K562 (cell line): ENCODE results near the gene FAAH. TPM values are rescaled to one million over a fixed set of nuclear protein-coding genes. Genes with fewer than 3 reads are reported as not detected.

Source experiments
- ATAC-seq: fragments of 200-7000 bp; cut with Tn5 transposase; 3 replicates; pipeline ENCODE4 v1.9.1; 2020; ENCODE audit warnings: moderate library complexity
- BruUV-seq: library from RNA; stranded (reverse); fragments of 400-500 nt; replicated peaks from 2 replicates; lab custom pipeline; 2021; lab: Mats Ljungman, UMichigan
- CTCF ChIA-PET: fragments of 300-600 bp; formaldehyde crosslinking; extraction: SDS; loops from one replicate; lab custom pipeline; 2021; ENCODE audit warnings: low intra/inter-chr PET ratio; lab: Yijun Ruan, JAX
- POLR2A ChIA-PET: fragments of 300-600, 350-650 bp; sonication (Branson Sonifier 250); formaldehyde crosslinking; extraction: SDS; loops from one replicate; lab custom pipeline; 2021; ENCODE audit warnings: antibody characterized with exemption, inconsistent platforms; lab: Yijun Ruan, JAX
- DNase-seq, 4 experiments: peaks; one replicate each; pipeline versions ENCODE4 v3.0.0 to v3.0.0-alpha.2; 2011 to 2018; ENCODE audit warnings: low spot score in 3 of 4, mixed read lengths in 3 of 4; ENCODE audit errors: extremely low read depth in 1 of 4
- FAIRE-seq: peaks from 2 replicates; lab custom pipeline; 2011; peaks lifted over from hg19 to GRCh38; lab: Jason Lieb, UNC
- H2AFZ ChIP-seq: 2 replicates; pipeline ENCODE4 v1.6.0; 2011; ENCODE audit warnings: low read depth, low read length, control low read depth, inconsistent platforms
- H3K27ac ChIP-seq: fragments of 200-600 bp; 3 replicates; pipeline ENCODE4 v1.8.0; 2011; ENCODE audit warnings: low read depth, mild to moderate bottlenecking, control low read depth, inconsistent platforms, low read length, moderate library complexity, mixed read lengths; ENCODE audit errors: extremely low read depth
- H3K27me3 ChIP-seq, 2 experiments: fragments of 300-600 bp in 1 of 2; 2 replicates in 1 of 2; 3 replicates in 1 of 2; pipeline versions ENCODE4 v1.6.0 to v1.8.0; 2011; ENCODE audit warnings: inconsistent platforms in 2 of 2, low read length in 2 of 2, mild to moderate bottlenecking in 1 of 2, mixed read lengths in 1 of 2, moderate library complexity in 1 of 2; ENCODE audit not compliant: control insufficient read depth in 2 of 2, insufficient read depth in 2 of 2
- H3K36me3 ChIP-seq: fragments of 300-600 bp; 3 replicates; pipeline ENCODE4 v1.8.0; 2011; ENCODE audit warnings: mild to moderate bottlenecking, low read length, inconsistent platforms; ENCODE audit not compliant: control insufficient read depth, insufficient read depth
- H3K4me1 ChIP-seq, 2 experiments: fragments of 200-600 bp in 1 of 2; replicated peaks in 1 of 2; 2 replicates in 1 of 2; 3 replicates in 1 of 2; pipeline versions ENCODE4 v1.5.1 to v1.8.0; 2011; ENCODE audit warnings: inconsistent platforms in 2 of 2, low read length in 2 of 2, mild to moderate bottlenecking in 1 of 2, mixed read lengths in 1 of 2, moderate library complexity in 1 of 2; ENCODE audit not compliant: control insufficient read depth in 2 of 2, insufficient read depth in 2 of 2
- H3K4me2 ChIP-seq: 2 replicates; pipeline ENCODE4 v1.6.1; 2011; ENCODE audit warnings: low read length, control low read depth, inconsistent platforms, mixed read lengths; ENCODE audit not compliant: insufficient read depth
- H3K4me3 ChIP-seq: fragments of 200-600 bp; sonication (generic), shearing (Covaris generic); 2 replicates; pipeline ENCODE4 v1.5.1; 2016; ENCODE audit warnings: control low read depth, inconsistent platforms
- H3K79me2 ChIP-seq: fragments of 200-600 bp; 3 replicates; pipeline ENCODE4 v1.8.0; 2011; ENCODE audit warnings: low read length, inconsistent platforms; ENCODE audit not compliant: control insufficient read depth, insufficient read depth
- H3K9ac ChIP-seq, 2 experiments: 2 replicates each; pipeline versions ENCODE4 v1.6.0 to v1.6.1; 2011; ENCODE audit warnings: low read depth in 2 of 2, low read length in 2 of 2, control low read depth in 1 of 2, inconsistent platforms in 1 of 2, mild to moderate bottlenecking in 1 of 2, mixed read lengths in 1 of 2; ENCODE audit not compliant: insufficient read depth in 1 of 2
- H3K9me1 ChIP-seq: one replicate; pipeline ENCODE4 v1.6.0; 2011; ENCODE audit warnings: inconsistent platforms, mild to moderate bottlenecking, low read length, moderate library complexity; ENCODE audit not compliant: control insufficient read depth, insufficient read depth
- H3K9me3 ChIP-seq: replicated peaks from 2 replicates; pipeline ENCODE4 v1.5.1; 2011; ENCODE audit warnings: low read depth, low read length, inconsistent platforms; ENCODE audit not compliant: control insufficient read depth, insufficient read depth
- H4K20me1 ChIP-seq: replicated peaks from 2 replicates; pipeline ENCODE4 v1.6.1; 2011; ENCODE audit warnings: low read length, inconsistent platforms, mixed read lengths; ENCODE audit not compliant: control insufficient read depth, insufficient read depth
- ARHGAP35 ChIP-seq: fragments of 450-650 bp; IDR thresholded peaks from 2 replicates; pipeline ENCODE4 v1.6.1; 2018; ENCODE audit not compliant: partially characterized antibody
- CEBPG ChIP-seq, 3 experiments: fragments of 200-800 bp in 1 of 3; sonication (Bioruptor generic) in 1 of 3; sonication (generic) in 1 of 3; formaldehyde crosslinking in 1 of 3; IDR thresholded peaks in 2 of 3; conservative IDR thresholded peaks in 1 of 3; 2 replicates each; pipeline versions ENCODE4 v1.6.1 to v1.8.0; 2016 to 2022; ENCODE audit warnings: missing compliant biosample characterization in 2 of 3, missing genetic modification characterization in 2 of 3, mild to moderate bottlenecking in 1 of 3, missing genetic modification reagents in 1 of 3
- FOS ChIP-seq: IDR thresholded peaks from 3 replicates; pipeline ENCODE4 v1.6.1; 2011; ENCODE audit not compliant: insufficient read length; ENCODE audit errors: extremely low read depth
- HES1 ChIP-seq: fragments of 450-650 bp; IDR thresholded peaks from 2 replicates; pipeline ENCODE4 v1.6.1; 2016; ENCODE audit warnings: low read depth, mild to moderate bottlenecking, moderate library complexity
- HNRNPH1 ChIP-seq: fragments of 200-400 bp; formaldehyde crosslinking; optimal IDR thresholded peaks from 2 replicates; pipeline ENCODE3; 2017; ENCODE audit warnings: low read depth, mild to moderate bottlenecking, low read length, moderate library complexity
- MEF2D ChIP-seq: conservative IDR thresholded peaks from 2 replicates; pipeline ENCODE4 v1.6.1; 2016; ENCODE audit warnings: low read depth, missing genetic modification characterization, missing compliant biosample characterization
- MYBL2 ChIP-seq, 2 experiments: fragments of 450-650 bp in 1 of 2; sonication (generic) in 1 of 2; formaldehyde crosslinking in 1 of 2; IDR thresholded peaks; 2 replicates each; pipeline versions ENCODE4 v1.6.1 to v1.8.1; 2017 to 2022; ENCODE audit warnings: borderline replicate concordance in 1 of 2, inconsistent platforms in 1 of 2, low read depth in 1 of 2, mild to moderate bottlenecking in 1 of 2, missing genetic modification reagents in 1 of 2, moderate library complexity in 1 of 2
- NFATC3 ChIP-seq: fragments of 450-650 bp; IDR thresholded peaks from 2 replicates; pipeline ENCODE4 v1.6.1; 2017; ENCODE audit warnings: mild to moderate bottlenecking
- POLR2AphosphoS5 ChIP-seq: IDR thresholded peaks from 2 replicates; pipeline ENCODE4 v1.6.1; 2011; ENCODE audit warnings: mild to moderate bottlenecking, low read depth, low read length, moderate library complexity; ENCODE audit not compliant: control insufficient read depth, insufficient read depth
- SRSF9 ChIP-seq: fragments of 200-400 bp; formaldehyde crosslinking; IDR thresholded peaks from 2 replicates; pipeline ENCODE4 v1.6.1; 2017; ENCODE audit warnings: low read depth, low read length, borderline replicate concordance
- TEAD2 ChIP-seq: fragments of 450-650 bp; IDR thresholded peaks from 2 replicates; pipeline ENCODE4 v1.6.1; 2016; ENCODE audit warnings: missing genetic modification characterization, control low read depth, missing compliant biosample characterization
- WGBS: fragments of 100-300 bp; shearing (Covaris generic); methylation state at CpG from one replicate; pipeline ENCODE4 v1.1.6; 2016; ENCODE audit warnings: low coverage, mixed read lengths; ENCODE audit not compliant: insufficient coverage; ENCODE audit errors: missing lambda C conversion rate; 5-methylcytosine and 5-hydroxymethylcytosine counted together
- in situ Hi-C: fragments of 300-500 bp; cut with MboI; formaldehyde crosslinking; loops from 4 replicates; pipeline ENCODE4 v1.15.0; 2018; ENCODE audit warnings: inconsistent platforms, mixed read lengths
- intact Hi-C: fragments of 100-400 bp; cut with micrococcal nuclease; formaldehyde crosslinking; loops from 2 replicates; pipeline ENCODE4 v1.14.2; 2022
- polyA plus RNA-seq, 8 experiments: library from polyadenylated mRNA; depleted of rRNA in 4 of 8; stranded (reverse) in 5 of 8; unstranded in 3 of 8; fragments of >200 nt; fragmentation: Nextera tagmentation in 2 of 8; fragmentation: Illumina TruSeq in 1 of 8; extraction: Ambion mirVana in 2 of 8; extraction: Trizol in 1 of 8; gene quantifications; 2 replicates each; pipeline versions ENCODE4 v1.2.1 to v1.2.3, GENCODE V29; 2011 to 2014; ENCODE audit warnings: inconsistent platforms in 1 of 8, missing spikeins in 1 of 8
- total RNA-seq, 7 experiments: library from RNA; depleted of rRNA in 6 of 7; stranded (reverse); fragments of >200 nt in 6 of 7; fragmentation: Illumina TruSeq in 2 of 7; extraction: Trizol in 2 of 7; gene quantifications; 2 replicates each; pipeline versions ENCODE4 v1.2.1 to v1.2.3, GENCODE V29; 2011 to 2021; ENCODE audit warnings: low replicate concordance in 1 of 7

FAAH gene
- total and polyA plus RNA-seq, 9 of the 15 experiments (the other 6 are each of a cell fraction or from before 2014, with no cell fraction given), result 0.06 to 1.1 (median 0.32) TPM

DNA sequence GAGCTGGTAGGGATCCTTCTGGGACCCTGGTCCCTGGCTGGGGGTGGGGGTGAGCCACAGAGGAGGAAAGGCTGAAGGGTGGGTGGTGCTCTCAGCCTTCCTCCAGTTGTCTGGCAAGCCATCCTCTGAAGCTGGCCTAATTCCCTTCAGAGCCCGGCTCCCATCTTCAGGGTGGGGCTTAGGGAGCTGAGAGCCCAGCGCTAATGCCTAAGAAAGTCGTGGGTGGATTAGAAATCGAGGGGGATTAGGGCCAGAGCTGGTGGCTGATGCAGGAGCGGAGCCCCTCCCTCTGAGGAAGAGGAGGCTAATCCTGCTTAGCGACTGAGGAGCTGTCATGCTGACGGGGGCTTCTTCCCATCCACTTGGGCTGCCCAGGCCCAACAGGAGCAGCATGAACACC, 64.7 kb downstream of the FAAH start:
- ATAC-seq (no peak), DNase-seq (no peak), FAIRE-seq (no peak)
- Histone ChIP-seq H3K36me3 (no peaks in the 10 kb centered on the region), H3K79me2 (no peaks in the 10 kb centered on the region), H3K9me3 (no peaks in the 10 kb centered on the region), H3K4me1 (peaks cover 15 to 19% of the 10 kb centered on the region in 2 experiments; a peak in 4 of 5 replicates), H3K27ac (no peak overlapping the region), H3K27me3 (peaks cover 2 to 35% of the 10 kb centered on the region in 2 experiments; a peak in 4 of 5 replicates), H3K9me1 (no peaks in the 10 kb centered on the region), H4K20me1 (no peaks in the 10 kb centered on the region), H2AFZ (no peak overlapping the region), H3K4me3 (no peak overlapping the region), H3K9ac (no peak overlapping the region), H3K4me2 (no peak overlapping the region)
- intact Hi-C loops, result no loop called here
- in situ Hi-C loops, result no loop called here
- BruUV-seq, result no TSS peak
- 7% methylated on average over 7 of the region's 7 CpGs for WGBS
- CTCF ChIA-PET, result no interaction called here
- TF ChIP-seq SRSF9 (no peak), TEAD2 (no peak), POLR2AphosphoS5 (no peak), CEBPG (CRISPR knock-in tag; IDR thresholded peaks at IDR 0.05) (no peak), CEBPG (tag; conservative IDR thresholded peaks at IDR 0.05 in 1 of 2, IDR thresholded peaks at IDR 0.05 in 1 of 2) (no peak), ARHGAP35 (no peak), FOS (no peak), HES1 (no peak), HNRNPH1 (no peak), NFATC3 (no peak), MYBL2 (IDR thresholded peaks at IDR 0.05; ENCODE audit: low read depth) (no peak), MYBL2 (CRISPR knock-in tag; IDR thresholded peaks at IDR 0.05; ENCODE audit: borderline replicate concordance) (no peak), MEF2D (tag) (no peak)
- POLR2A ChIA-PET, result interaction anchor here (0.6 to 1.7 kb wide), 5 partner anchors 9 to 772 kb away, joined by 3 to 5 read pairs (median 4); no protein-coding TSS in a partner anchor
